GM12878 (cell line): ENCODE measurements around the gene CYSRT1. TPM values are rescaled to one million over a fixed set of nuclear protein-coding genes. Genes with fewer than 3 reads are reported as not detected.

Source experiments
- ATAC-seq: fragments of 200-7000 bp; cut with Tn5 transposase; 3 replicates; pipeline ENCODE4 v1.9.1; 2020; ENCODE audit warnings: mild to moderate bottlenecking, moderate library complexity
- BruUV-seq: library from RNA; stranded (reverse); fragments of 400-500 nt; replicated peaks from 2 replicates; lab custom pipeline; 2021; lab: Mats Ljungman, UMichigan
- CTCF ChIA-PET: fragments of 300-600 bp; sonication (Branson Sonifier 250); formaldehyde crosslinking; extraction: SDS; loops from one replicate; lab custom pipeline; 2021; ENCODE audit warnings: inconsistent platforms; lab: Yijun Ruan, JAX
- POLR2A ChIA-PET: fragments of 350-600 bp; formaldehyde crosslinking; extraction: SDS; loops from one replicate; lab custom pipeline; 2021; ENCODE audit warnings: inconsistent platforms; lab: Charles Lee
- RAD21 ChIA-PET: fragments of 300-600 bp; sonication (Branson Sonifier 250); formaldehyde crosslinking; loops from one replicate; lab custom pipeline; 2023; ENCODE audit warnings: antibody characterized with exemption; ENCODE audit not compliant: unreplicated experiment; lab: Charles Lee
- SMC1A ChIA-PET: fragments of 300-600 bp; sonication (Branson Sonifier 250); formaldehyde crosslinking; loops from one replicate; lab custom pipeline; 2023; ENCODE audit not compliant: unreplicated experiment, uncharacterized antibody; lab: Charles Lee
- DNase-seq: peaks from one replicate; pipeline ENCODE4 v3.0.0-alpha.2; 2011; ENCODE audit warnings: low read depth, low spot score
- FAIRE-seq: peaks from 3 replicates; lab custom pipeline; 2011; peaks lifted over from hg19 to GRCh38; lab: Jason Lieb, UNC
- H2AFZ ChIP-seq: 2 replicates; pipeline ENCODE4 v1.6.0; 2011; ENCODE audit warnings: low read depth, low read length, control low read depth; ENCODE audit not compliant: control insufficient read depth
- H3K27ac ChIP-seq: 2 replicates; pipeline ENCODE4 v1.5.1; 2011; ENCODE audit warnings: control low read depth; ENCODE audit not compliant: control insufficient read depth, insufficient read depth
- H3K27me3 ChIP-seq, 2 experiments: replicated peaks in 1 of 2; 2 replicates each; pipeline versions ENCODE4 v1.6.0 to v1.6.1; 2011; ENCODE audit warnings: low read length in 1 of 2; ENCODE audit not compliant: control insufficient read depth in 2 of 2, insufficient read depth in 2 of 2
- H3K36me3 ChIP-seq, 2 experiments: 2 replicates each; pipeline ENCODE4 v1.5.1; 2011; ENCODE audit warnings: low read length in 1 of 2; ENCODE audit not compliant: control insufficient read depth in 2 of 2, insufficient read depth in 2 of 2
- H3K4me1 ChIP-seq: 2 replicates; pipeline ENCODE4 v1.6.1; 2011; ENCODE audit warnings: mild to moderate bottlenecking, low read length, moderate library complexity, mixed read lengths; ENCODE audit not compliant: control insufficient read depth, insufficient read depth
- H3K4me2 ChIP-seq: 2 replicates; pipeline ENCODE4 v1.6.0; 2011; ENCODE audit warnings: control low read depth; ENCODE audit not compliant: control insufficient read depth, insufficient read depth
- H3K4me3 ChIP-seq: fragments of 200-600 bp; sonication (generic); 2 replicates; pipeline ENCODE4 v1.5.1; 2016
- H3K79me2 ChIP-seq: 2 replicates; pipeline ENCODE4 v1.6.0; 2011; ENCODE audit warnings: low read length; ENCODE audit not compliant: control insufficient read depth, insufficient read depth
- H3K9ac ChIP-seq: 2 replicates; pipeline ENCODE4 v1.8.0; 2011; ENCODE audit warnings: low read length, control low read depth, mixed read lengths; ENCODE audit not compliant: control insufficient read depth, insufficient read depth
- H3K9me3 ChIP-seq: replicated peaks from 3 replicates; pipeline ENCODE4 v1.5.1; 2011; ENCODE audit warnings: mild to moderate bottlenecking, low read length; ENCODE audit not compliant: control insufficient read depth, insufficient read depth
- H4K20me1 ChIP-seq: 2 replicates; pipeline ENCODE4 v1.6.0; 2011; ENCODE audit not compliant: control insufficient read depth, insufficient read depth
- BMI1 ChIP-seq: fragments of 450-650 bp; IDR thresholded peaks from 2 replicates; pipeline ENCODE4 v1.6.1; 2016; ENCODE audit warnings: mild to moderate bottlenecking, moderate library complexity, borderline replicate concordance
- BRCA1 ChIP-seq: IDR thresholded peaks from 2 replicates; pipeline ENCODE4 v1.6.1; 2011; ENCODE audit warnings: low read depth, low read length, improper control_type of control experiment
- CEBPB ChIP-seq, 2 experiments: fragments of 150-350 bp in 1 of 2; IDR thresholded peaks; 2 replicates each; pipeline ENCODE4 v1.6.1; 2012 to 2014; ENCODE audit warnings: low read depth in 2 of 2, low read length in 2 of 2, borderline replicate concordance in 1 of 2, inconsistent platforms in 1 of 2
- CHD2 ChIP-seq: IDR thresholded peaks from 2 replicates; pipeline ENCODE4 v1.6.1; 2011; ENCODE audit warnings: low read depth, low read length, improper control_type of control experiment, borderline replicate concordance
- CREB1 ChIP-seq: IDR thresholded peaks from 2 replicates; pipeline ENCODE4 v1.6.1; 2012; ENCODE audit warnings: low read depth, mild to moderate bottlenecking, inconsistent platforms
- EED ChIP-seq: sonication (generic); IDR thresholded peaks from 2 replicates; pipeline ENCODE4 v1.6.1; 2016; ENCODE audit warnings: antibody characterized with exemption, low read depth
- MEF2B ChIP-seq: fragments of 450-650 bp; IDR thresholded peaks from 2 replicates; pipeline ENCODE4 v1.6.1; 2018; ENCODE audit warnings: mild to moderate bottlenecking, moderate library complexity; ENCODE audit not compliant: partially characterized antibody, poor library complexity, severe bottlenecking
- RBBP5 ChIP-seq: fragments of 200-600 bp; sonication (generic); conservative IDR thresholded peaks from 2 replicates; pipeline ENCODE4 v1.6.1; 2016
- SIX5 ChIP-seq: IDR thresholded peaks from 2 replicates; pipeline ENCODE4 v1.6.1; 2011; ENCODE audit warnings: mild to moderate bottlenecking, low read depth, low read length, moderate library complexity; ENCODE audit not compliant: severe bottlenecking
- SP1 ChIP-seq: IDR thresholded peaks from one replicate; pipeline ENCODE4 v1.6.1; 2011; ENCODE audit warnings: low read depth, low read length
- TCF7 ChIP-seq: IDR thresholded peaks from 2 replicates; pipeline ENCODE4 v1.6.1; 2014; ENCODE audit warnings: antibody characterized with exemption, borderline replicate concordance
- YBX1 ChIP-seq: fragments of 450-650 bp; IDR thresholded peaks from 2 replicates; pipeline ENCODE4 v1.6.1; 2016; ENCODE audit warnings: antibody characterized with exemption
- WGBS: methylation state at CpG from one replicate; pipeline ENCODE4 v1.1.6; 2016; ENCODE audit warnings: low lambda C conversion rate; ENCODE audit not compliant: insufficient replicate concordance, insufficient coverage; ENCODE audit errors: missing lambda C conversion rate; 5-methylcytosine and 5-hydroxymethylcytosine counted together
- in situ Hi-C: fragments of 300-500 bp; cut with MboI; formaldehyde crosslinking; loops from 9 replicates; pipeline ENCODE4 v1.14.3; 2018; ENCODE audit warnings: mixed read lengths
- intact Hi-C: fragments of 100-400 bp; cut with micrococcal nuclease; formaldehyde crosslinking; loops from one replicate; pipeline ENCODE4 v1.14.2; 2022; ENCODE audit not compliant: unreplicated experiment
- polyA plus RNA-seq, 11 experiments: library from polyadenylated mRNA; depleted of rRNA in 4 of 11; unstranded in 6 of 11; stranded (reverse) in 5 of 11; fragments of >200 nt; fragmentation: Nextera tagmentation in 4 of 11; fragmentation: Illumina TruSeq in 1 of 11; extraction: Ambion mirVana in 4 of 11; extraction: Trizol in 1 of 11; gene quantifications; 1 replicate in 1 of 11; 2 replicates in 10 of 11; pipeline versions ENCODE4 v1.2.1 to v1.2.3, GENCODE V29; 2011 to 2016; ENCODE audit warnings: inconsistent platforms in 2 of 11, missing spikeins in 2 of 11, low read depth in 1 of 11
- total RNA-seq, 4 experiments: library from RNA; depleted of rRNA in 3 of 4; stranded (reverse); fragments of >200 nt in 3 of 4; fragmentation: Illumina TruSeq in 1 of 4; extraction: Trizol in 1 of 4; gene quantifications; 2 replicates each; pipeline versions ENCODE4 v1.2.1 to v1.2.3, GENCODE V29; 2013 to 2021
- TF ChIP-seq, protein P1 (sequence below): fragments of 450-650 bp; IDR thresholded peaks from 2 replicates; pipeline ENCODE4 v1.6.1; 2014; ENCODE audit warnings: mild to moderate bottlenecking
- TF ChIP-seq, protein P2 (sequence below): fragments of 450-650 bp; IDR thresholded peaks from 2 replicates; pipeline ENCODE4 v1.6.1; 2016; ENCODE audit warnings: mild to moderate bottlenecking
- TF ChIP-seq, protein P3 (sequence below): fragments of 450-650 bp; IDR thresholded peaks from 2 replicates; pipeline ENCODE4 v1.6.1; 2017; ENCODE audit warnings: mild to moderate bottlenecking

CYSRT1 gene
- total and polyA plus RNA-seq, 10 of the 15 experiments (the other 5 are each of a cell fraction or from before 2014, with no cell fraction given), result 0.24 to 3.6 (median 0.97) TPM; not detected in 1

DNA sequence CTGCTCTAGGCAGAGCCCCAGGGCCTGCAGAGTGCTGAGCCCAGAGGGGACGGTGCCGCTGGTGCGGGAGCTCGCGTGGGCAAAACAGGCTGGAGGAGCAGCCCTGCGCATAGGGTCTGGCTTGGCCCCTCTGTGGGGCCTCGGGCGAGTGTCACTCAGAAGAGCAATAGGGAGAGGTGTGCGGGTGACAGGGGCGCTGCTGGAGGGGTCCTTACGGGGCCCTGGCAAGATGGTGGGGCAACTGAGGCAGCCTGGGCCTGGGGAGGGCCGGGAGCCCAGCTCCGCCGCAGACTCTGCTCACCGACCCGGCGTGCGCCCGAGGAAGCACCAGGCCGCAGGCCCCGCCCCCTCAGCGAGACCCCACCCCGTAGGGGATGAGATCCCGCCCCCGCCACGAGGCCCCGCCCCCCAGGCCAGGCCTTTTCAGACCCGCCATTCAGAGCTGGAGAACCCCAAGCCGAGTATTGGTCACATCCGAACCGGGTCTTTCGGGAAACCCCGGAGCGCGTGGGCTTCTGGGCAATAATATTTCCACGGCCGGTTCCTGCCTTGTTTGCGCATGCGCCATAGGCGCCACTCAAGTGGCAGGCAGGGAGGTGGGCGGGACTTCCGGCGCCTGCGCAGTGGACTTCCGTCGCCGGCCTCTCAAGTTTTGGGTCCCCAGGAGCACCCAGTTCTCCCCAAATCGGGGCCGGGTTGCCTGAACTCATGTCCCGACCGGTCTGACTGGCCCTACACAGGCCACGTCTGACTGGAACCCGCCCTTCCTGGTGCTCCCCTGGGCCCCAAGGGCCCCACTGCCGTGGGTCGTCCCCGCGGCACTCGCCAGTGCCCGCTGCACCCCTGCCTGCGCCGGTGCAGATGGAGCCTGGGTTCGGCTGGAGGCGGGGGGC is 1.6 kb upstream of the CYSRT1 start (continued):
- TF ChIP-seq, protein P1, sequence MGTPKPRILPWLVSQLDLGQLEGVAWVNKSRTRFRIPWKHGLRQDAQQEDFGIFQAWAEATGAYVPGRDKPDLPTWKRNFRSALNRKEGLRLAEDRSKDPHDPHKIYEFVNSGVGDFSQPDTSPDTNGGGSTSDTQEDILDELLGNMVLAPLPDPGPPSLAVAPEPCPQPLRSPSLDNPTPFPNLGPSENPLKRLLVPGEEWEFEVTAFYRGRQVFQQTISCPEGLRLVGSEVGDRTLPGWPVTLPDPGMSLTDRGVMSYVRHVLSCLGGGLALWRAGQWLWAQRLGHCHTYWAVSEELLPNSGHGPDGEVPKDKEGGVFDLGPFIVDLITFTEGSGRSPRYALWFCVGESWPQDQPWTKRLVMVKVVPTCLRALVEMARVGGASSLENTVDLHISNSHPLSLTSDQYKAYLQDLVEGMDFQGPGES, result no peak
- TF ChIP-seq CEBPB (IDR thresholded peaks at IDR 0.05; ENCODE audit: borderline replicate concordance in 1 of 2, low read depth in 2 of 2, low read length in 2 of 2), result no peak
- no peak for TF ChIP-seq EED

DNA sequence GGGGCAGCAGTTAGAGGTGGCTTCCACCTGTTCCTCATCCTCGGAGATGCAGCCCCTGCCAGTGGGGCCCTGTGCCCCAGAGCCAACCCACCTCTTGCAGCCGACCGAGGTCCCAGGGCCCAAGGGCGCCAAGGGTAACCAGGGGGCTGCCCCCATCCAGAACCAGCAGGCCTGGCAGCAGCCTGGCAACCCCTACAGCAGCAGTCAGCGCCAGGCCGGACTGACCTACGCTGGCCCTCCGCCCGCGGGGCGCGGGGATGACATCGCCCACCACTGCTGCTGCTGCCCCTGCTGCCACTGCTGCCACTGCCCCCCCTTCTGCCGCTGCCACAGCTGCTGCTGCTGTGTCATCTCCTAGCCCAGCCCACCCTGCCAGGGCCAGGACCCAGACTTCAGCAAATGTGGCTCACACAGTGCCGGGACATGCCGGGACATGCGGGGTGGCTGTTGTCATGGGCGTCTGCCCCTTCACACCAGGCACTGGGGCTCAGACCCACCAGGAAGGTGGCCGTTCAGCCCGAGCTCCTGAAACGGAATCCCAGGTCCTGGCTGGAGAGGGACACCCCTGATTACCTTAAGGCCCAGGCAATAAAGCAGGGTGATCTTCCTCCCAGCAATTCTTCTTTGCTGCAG is 841 bp downstream of the CYSRT1 start:
- Histone ChIP-seq H3K9me3 (no peaks in the 10 kb centered on the region), H3K4me2 (no peak overlapping the region), H4K20me1 (no peaks in the 10 kb centered on the region), H3K27ac (no peak overlapping the region), H3K4me1 (peaks cover 16% of the 10 kb centered on the region), H3K36me3 (no peaks in the 10 kb centered on the region), H3K79me2 (no peaks in the 10 kb centered on the region), H3K27me3 (no peaks in the 10 kb centered on the region), H2AFZ (no peak overlapping the region), H3K4me3 (no peak overlapping the region), H3K9ac (no peak overlapping the region)
- ChIA-PET RAD21 (interaction anchor here (0.8 to 1.9 kb wide), 4 partner anchors 29 to 179 kb away, joined by 3 to 10 read pairs (median 3); no protein-coding TSS in a partner anchor), POLR2A (interaction anchor here (1.0 to 5.5 kb wide), 4 partner anchors 15 to 108 kb away, joined by 3 to 68 read pairs (median 3); partner anchors contain the start of genes NDOR1, TMEM203, TPRN and TUBB4B), CTCF (interaction anchor here (0.8 to 6.4 kb wide), 11 partner anchors 12 to 197 kb away, joined by 3 to 52 read pairs (median 7); partner anchors contain the start of genes SAPCD2 and TUBB4B), SMC1A (interaction anchor here (0.6 to 3.3 kb wide), 4 partner anchors 11 to 108 kb away, joined by 3 to 11 read pairs (median 4); no protein-coding TSS in a partner anchor)
- WGBS, result 76% methylated on average over 21 of the region's 21 CpGs
- no peak for FAIRE-seq
- ATAC-seq, result no peak
- in situ Hi-C loops (loop anchor here (5.0 kb wide), 1 partner anchor 104 kb away; no protein-coding TSS in a partner anchor), intact Hi-C loops (loop anchor here (10.0 kb wide), 1 partner anchor 181 kb away; the partner anchor contains the start of gene NPDC1)
- no TSS peak for BruUV-seq
- DNase-seq, result no peak
- no peak for TF ChIP-seq YBX1
- TF ChIP-seq SP1, result no peak
- TF ChIP-seq BMI1, result no peak
- TF ChIP-seq CREB1, result no peak
- no peak for TF ChIP-seq SIX5
- TF ChIP-seq, protein P2, sequence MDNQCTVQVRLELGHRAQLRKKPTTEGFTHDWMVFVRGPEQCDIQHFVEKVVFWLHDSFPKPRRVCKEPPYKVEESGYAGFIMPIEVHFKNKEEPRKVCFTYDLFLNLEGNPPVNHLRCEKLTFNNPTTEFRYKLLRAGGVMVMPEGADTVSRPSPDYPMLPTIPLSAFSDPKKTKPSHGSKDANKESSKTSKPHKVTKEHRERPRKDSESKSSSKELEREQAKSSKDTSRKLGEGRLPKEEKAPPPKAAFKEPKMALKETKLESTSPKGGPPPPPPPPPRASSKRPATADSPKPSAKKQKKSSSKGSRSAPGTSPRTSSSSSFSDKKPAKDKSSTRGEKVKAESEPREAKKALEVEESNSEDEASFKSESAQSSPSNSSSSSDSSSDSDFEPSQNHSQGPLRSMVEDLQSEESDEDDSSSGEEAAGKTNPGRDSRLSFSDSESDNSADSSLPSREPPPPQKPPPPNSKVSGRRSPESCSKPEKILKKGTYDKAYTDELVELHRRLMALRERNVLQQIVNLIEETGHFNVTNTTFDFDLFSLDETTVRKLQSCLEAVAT, result no peak
- TF ChIP-seq BRCA1, result no peak
- no peak for TF ChIP-seq MEF2B
- TF ChIP-seq CHD2, result no peak
- TF ChIP-seq RBBP5, result no peak
- TF ChIP-seq, protein P3, sequence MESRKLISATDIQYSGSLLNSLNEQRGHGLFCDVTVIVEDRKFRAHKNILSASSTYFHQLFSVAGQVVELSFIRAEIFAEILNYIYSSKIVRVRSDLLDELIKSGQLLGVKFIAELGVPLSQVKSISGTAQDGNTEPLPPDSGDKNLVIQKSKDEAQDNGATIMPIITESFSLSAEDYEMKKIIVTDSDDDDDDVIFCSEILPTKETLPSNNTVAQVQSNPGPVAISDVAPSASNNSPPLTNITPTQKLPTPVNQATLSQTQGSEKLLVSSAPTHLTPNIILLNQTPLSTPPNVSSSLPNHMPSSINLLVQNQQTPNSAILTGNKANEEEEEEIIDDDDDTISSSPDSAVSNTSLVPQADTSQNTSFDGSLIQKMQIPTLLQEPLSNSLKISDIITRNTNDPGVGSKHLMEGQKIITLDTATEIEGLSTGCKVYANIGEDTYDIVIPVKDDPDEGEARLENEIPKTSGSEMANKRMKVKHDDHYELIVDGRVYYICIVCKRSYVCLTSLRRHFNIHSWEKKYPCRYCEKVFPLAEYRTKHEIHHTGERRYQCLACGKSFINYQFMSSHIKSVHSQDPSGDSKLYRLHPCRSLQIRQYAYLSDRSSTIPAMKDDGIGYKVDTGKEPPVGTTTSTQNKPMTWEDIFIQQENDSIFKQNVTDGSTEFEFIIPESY, result no peak
- no peak for TF ChIP-seq TCF7
